Large intestine (tissue), 3 donors: ENCODE data around the gene TIAM1. TPM values are rescaled to one million over a fixed set of nuclear protein-coding genes. Genes with fewer than 3 reads are reported as not detected.

Experiments used
- DNase-seq, 2 donors: peaks; one replicate each; pipeline versions ENCODE4 v3.0.0 to v3.0.0-alpha.2; 2013
- H3K27ac ChIP-seq: one replicate; pipeline ENCODE4 v1.5.1; 2013; ENCODE audit warnings: low read length
- H3K27me3 ChIP-seq: 2 replicates; pipeline ENCODE4 v1.6.1; 2013; ENCODE audit warnings: low read length; ENCODE audit not compliant: control insufficient read depth, insufficient read depth
- H3K36me3 ChIP-seq: 2 replicates; pipeline ENCODE4 v1.6.1; 2013; ENCODE audit warnings: low read length; ENCODE audit not compliant: control insufficient read depth, insufficient read depth
- H3K4me1 ChIP-seq: one replicate; pipeline ENCODE4 v1.6.1; 2013; ENCODE audit warnings: low read length; ENCODE audit not compliant: control insufficient read depth, insufficient read depth
- H3K4me3 ChIP-seq: one replicate; pipeline ENCODE4 v1.5.1; 2013; ENCODE audit warnings: low read length
- H3K9me3 ChIP-seq: one replicate; pipeline ENCODE4 v1.6.1; 2013; ENCODE audit warnings: mild to moderate bottlenecking, low read depth, low read length, moderate library complexity; ENCODE audit not compliant: control insufficient read depth
- WGBS: methylation state at CpG from one replicate; pipeline ENCODE4 v1.1.5; 2013; ENCODE audit warnings: low lambda C conversion rate; ENCODE audit not compliant: insufficient coverage; 5-methylcytosine and 5-hydroxymethylcytosine counted together
- polyA plus RNA-seq: library from polyadenylated mRNA; unstranded; fragments of 120-200 nt; gene quantifications from one replicate; pipeline ENCODE4 v1.2.1, GENCODE V29; 2013

Gene TIAM1
- polyA plus RNA-seq, 1 donor = 6.3 TPM

GRCh38 chr21:31184459-31184858 is 159.6 kb downstream of the TIAM1 start:
- Histone ChIP-seq H3K4me3 (no peak overlapping the region), H3K36me3 (no peaks in the 10 kb centered on the region), H3K27ac (no peak overlapping the region), H3K9me3 (no peaks in the 10 kb centered on the region), H3K27me3 (no peaks in the 10 kb centered on the region), H3K4me1 (no peaks in the 10 kb centered on the region)
- no peak for DNase-seq
- no CpG with 5 or more reads among the region's 6 CpGs for WGBS

- H3K9me3 ChIP-seq = no peaks in the 10 kb centered on the region
- no peak overlapping the region for H3K4me3 ChIP-seq
- no peak for DNase-seq
- no peaks in the 10 kb centered on the region for H3K36me3 ChIP-seq
- H3K4me1 ChIP-seq = no peaks in the 10 kb centered on the region
- H3K27me3 ChIP-seq = no peaks in the 10 kb centered on the region
- 60% methylated on average over 1 of the region's 24 CpGs for WGBS
- H3K27ac ChIP-seq = no peak overlapping the region
These were observed 161.6 kb downstream of the TIAM1 start for GRCh38 chr21:31182231-31183140.

- Histone ChIP-seq H3K4me1 (no peaks in the 10 kb centered on the region), H3K36me3 (no peaks in the 10 kb centered on the region), H3K9me3 (no peaks in the 10 kb centered on the region), H3K4me3 (no peak overlapping the region), H3K27me3 (no peaks in the 10 kb centered on the region), H3K27ac (no peak overlapping the region)
- WGBS = no CpG with 5 or more reads among the region's 12 CpGs
- no peak for DNase-seq
These were observed 162.8 kb downstream of the TIAM1 start for GRCh38 chr21:31181082-31181750.

DNA sequence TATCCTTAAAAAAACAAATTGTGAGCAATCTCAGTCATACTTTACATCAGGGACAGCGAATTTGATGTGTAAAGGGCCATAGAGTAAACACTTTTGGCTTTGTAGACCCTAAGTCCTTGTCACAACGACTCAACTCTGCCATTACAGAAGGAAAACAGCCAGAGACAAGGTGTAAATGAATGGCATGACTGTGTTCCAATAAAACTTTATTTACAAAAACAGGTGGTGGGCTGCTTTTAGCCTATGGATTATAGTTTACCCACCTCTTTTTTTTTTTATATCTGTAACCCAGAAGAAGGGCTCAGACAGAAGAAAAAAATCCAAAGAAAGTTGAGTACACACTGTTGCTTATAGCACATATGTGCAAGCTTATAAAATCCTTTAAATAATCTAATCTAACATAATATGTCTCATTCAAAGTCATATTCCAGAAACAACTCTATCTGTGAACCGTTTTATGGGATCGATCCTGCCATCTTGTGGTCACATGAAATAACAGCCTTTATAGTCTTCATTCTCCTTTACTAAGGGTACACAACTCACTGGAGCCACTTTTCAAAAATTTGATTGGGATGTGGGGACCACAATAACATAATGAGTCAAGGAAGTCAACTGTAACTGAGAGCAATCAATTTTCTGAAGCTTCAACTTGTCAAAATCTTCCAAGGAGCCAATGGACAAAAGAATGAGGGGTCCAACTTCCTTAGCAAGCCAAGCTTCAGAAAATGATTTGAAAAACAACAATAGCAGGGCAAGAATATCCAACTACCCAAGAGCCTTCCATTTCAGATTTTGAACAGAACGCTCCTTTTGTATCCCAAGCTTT is 163.6 kb downstream of the TIAM1 start:
- no peaks in the 10 kb centered on the region for H3K36me3 ChIP-seq
- H3K9me3 ChIP-seq = no peaks in the 10 kb centered on the region
- no peaks in the 10 kb centered on the region for H3K27me3 ChIP-seq
- H3K27ac ChIP-seq = no peak overlapping the region
- H3K4me3 ChIP-seq = no peak overlapping the region
- 0% methylated on average over 2 of the region's 5 CpGs for WGBS
- no peaks in the 10 kb centered on the region for H3K4me1 ChIP-seq
- peak in 1 of 2 donors; percentile 14 for DNase-seq

- H3K4me3 ChIP-seq = no peak overlapping the region
- no peak for DNase-seq
- no peaks in the 10 kb centered on the region for H3K36me3 ChIP-seq
- no peaks in the 10 kb centered on the region for H3K27me3 ChIP-seq
- no peaks in the 10 kb centered on the region for H3K4me1 ChIP-seq
- no peak overlapping the region for H3K27ac ChIP-seq
- WGBS = 100% methylated on average over 1 of the region's 4 CpGs
- H3K9me3 ChIP-seq = no peaks in the 10 kb centered on the region
These were observed 167.3 kb downstream of the TIAM1 start for GRCh38 chr21:31176725-31177124.

DNA sequence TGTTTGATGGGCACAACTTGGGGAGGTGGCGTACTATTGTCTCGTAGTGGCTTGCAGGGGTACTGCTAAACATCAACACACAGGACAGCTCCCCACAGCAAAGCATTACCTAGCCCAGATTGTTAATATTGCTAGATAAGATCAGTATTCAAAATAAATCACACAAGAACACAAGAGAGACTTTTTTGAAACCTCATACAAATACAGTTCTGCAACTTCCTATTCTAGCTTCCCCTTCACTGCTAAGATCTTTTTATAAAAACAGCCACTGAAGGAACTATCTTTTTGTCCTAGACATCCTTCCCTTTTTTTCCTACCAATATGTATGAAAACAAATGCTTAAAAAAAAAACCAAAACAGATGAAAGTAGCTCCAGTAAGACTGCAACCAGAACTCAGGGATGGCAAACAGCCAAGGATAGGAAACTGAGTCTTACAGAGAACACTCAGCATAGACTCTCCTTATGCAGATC is 167.9 kb downstream of the TIAM1 start:
- no peak overlapping the region for H3K27ac ChIP-seq
- no peak overlapping the region for H3K4me3 ChIP-seq
- H3K36me3 ChIP-seq = no peaks in the 10 kb centered on the region
- H3K27me3 ChIP-seq = no peaks in the 10 kb centered on the region
- no peak for DNase-seq
- no peaks in the 10 kb centered on the region for H3K4me1 ChIP-seq
- no peaks in the 10 kb centered on the region for H3K9me3 ChIP-seq
- WGBS = no CpG with 5 or more reads among the region's 2 CpGs

GRCh38 chr21:31173881-31174555 is 170.0 kb downstream of the TIAM1 start:
- Histone ChIP-seq H3K36me3 (no peaks in the 10 kb centered on the region), H3K4me3 (no peak overlapping the region), H3K27me3 (no peaks in the 10 kb centered on the region), H3K27ac (peak overlapping the region; percentile 44), H3K9me3 (no peaks in the 10 kb centered on the region), H3K4me1 (no peaks in the 10 kb centered on the region)
- WGBS = 100% methylated on average over 1 of the region's 25 CpGs
- DNase-seq = peak; percentile 7 to 20

GRCh38 chr21:31172328-31172727 is 171.7 kb downstream of the TIAM1 start:
- Histone ChIP-seq H3K4me1 (no peaks in the 10 kb centered on the region), H3K36me3 (no peaks in the 10 kb centered on the region), H3K27ac (no peak overlapping the region), H3K4me3 (no peak overlapping the region), H3K9me3 (no peaks in the 10 kb centered on the region), H3K27me3 (no peaks in the 10 kb centered on the region)
- WGBS = no CpG with 5 or more reads among the region's 6 CpGs
- no peak for DNase-seq

GRCh38 chr21:31164713-31165694 is 179.1 kb downstream of the TIAM1 start:
- Histone ChIP-seq H3K4me1 (peaks cover 2% of the 10 kb centered on the region), H3K27me3 (peaks cover 6% of the 10 kb centered on the region), H3K36me3 (no peaks in the 10 kb centered on the region), H3K4me3 (no peak overlapping the region), H3K9me3 (no peaks in the 10 kb centered on the region), H3K27ac (no peak overlapping the region)
- DNase-seq = no peak
- 100% methylated on average over 1 of the region's 8 CpGs for WGBS
